ENCODE data around the gene SLC6A3. TPM values are rescaled to one million over a fixed set of nuclear protein-coding genes. Genes with fewer than 3 reads are reported as not detected.
A peak's percentile ranks its signal among the peaks of the same experiment; 100 is the strongest.
"Not testable (repeated sequence)": the region's sequence is repeated elsewhere in the genome, so short reads cannot be mapped to it uniquely, and the experiment has no call there.

Gene SLC6A3
- total RNA-seq, 1 donor from 2014 or later: not detected

- DNase-seq (ENCODE audit: low read depth in 2 of 2): not testable (repeated sequence)
These were observed 22.7 kb downstream of the SLC6A3 start for GRCh38 chr5:1422522-1422921.

- no peak for DNase-seq (ENCODE audit: low read depth in 2 of 2)
These were observed 23.5 kb downstream of the SLC6A3 start for GRCh38 chr5:1421521-1422341.

GRCh38 chr5:1420211-1421195 lies 24.7 kb downstream of the SLC6A3 start:
- no peak for DNase-seq (ENCODE audit: low read depth in 2 of 2)

- no peak for DNase-seq (ENCODE audit: low read depth in 2 of 2)
These were observed 25.6 kb downstream of the SLC6A3 start for GRCh38 chr5:1419476-1420210.

GRCh38 chr5:1418921-1419280 lies 26.3 kb downstream of the SLC6A3 start:
- DNase-seq (ENCODE audit: low read depth in 2 of 2): no peak

GRCh38 chr5:1418238-1418920 lies 26.9 kb downstream of the SLC6A3 start:
- no peak for DNase-seq (ENCODE audit: low read depth in 2 of 2)

- no peak for DNase-seq (ENCODE audit: low read depth in 2 of 2)
These were observed 27.5 kb downstream of the SLC6A3 start for GRCh38 chr5:1417586-1418225.

- no peak for DNase-seq (ENCODE audit: low read depth in 2 of 2)
These were observed 28.3 kb downstream of the SLC6A3 start for GRCh38 chr5:1416856-1417469.

- DNase-seq (ENCODE audit: low read depth in 2 of 2): no peak
These were observed 29.4 kb downstream of the SLC6A3 start for GRCh38 chr5:1415626-1416360.

- DNase-seq (ENCODE audit: low read depth in 2 of 2): no peak
These were observed 30.2 kb downstream of the SLC6A3 start for GRCh38 chr5:1415059-1415425.

- peak in 1 of 2 donors; percentile 6 for DNase-seq (ENCODE audit: low read depth in 2 of 2)
These were observed 30.8 kb downstream of the SLC6A3 start for GRCh38 chr5:1414311-1415058.

GRCh38 chr5:1413611-1414241 lies 31.5 kb downstream of the SLC6A3 start:
- DNase-seq (ENCODE audit: low read depth in 2 of 2): no peak

GRCh38 chr5:1413211-1413610 lies 32.0 kb downstream of the SLC6A3 start:
- DNase-seq (ENCODE audit: low read depth in 2 of 2): no peak

GRCh38 chr5:1412621-1413020 lies 32.6 kb downstream of the SLC6A3 start:
- DNase-seq (ENCODE audit: low read depth in 2 of 2): no peak

GRCh38 chr5:1412163-1412562 lies 33.1 kb downstream of the SLC6A3 start:
- no peak for DNase-seq (ENCODE audit: low read depth in 2 of 2)

GRCh38 chr5:1411099-1411498 lies 34.1 kb downstream of the SLC6A3 start:
- DNase-seq (ENCODE audit: low read depth in 2 of 2): no peak

GRCh38 chr5:1410156-1411014 lies 34.9 kb downstream of the SLC6A3 start:
- no peak for DNase-seq (ENCODE audit: low read depth in 2 of 2)
